ENCODE measurements around the gene PRR3. TPM values are rescaled to one million over a fixed set of nuclear protein-coding genes. Genes with fewer than 3 reads are reported as not detected.
A peak's percentile ranks its signal among the peaks of the same experiment; 100 is the strongest.

PRR3 gene
- total and polyA plus RNA-seq, 2 of the 13 experiments (the other 11 are each of a cell fraction or from before 2014, with no cell fraction given): 14.6 to 21.2 TPM

DNA sequence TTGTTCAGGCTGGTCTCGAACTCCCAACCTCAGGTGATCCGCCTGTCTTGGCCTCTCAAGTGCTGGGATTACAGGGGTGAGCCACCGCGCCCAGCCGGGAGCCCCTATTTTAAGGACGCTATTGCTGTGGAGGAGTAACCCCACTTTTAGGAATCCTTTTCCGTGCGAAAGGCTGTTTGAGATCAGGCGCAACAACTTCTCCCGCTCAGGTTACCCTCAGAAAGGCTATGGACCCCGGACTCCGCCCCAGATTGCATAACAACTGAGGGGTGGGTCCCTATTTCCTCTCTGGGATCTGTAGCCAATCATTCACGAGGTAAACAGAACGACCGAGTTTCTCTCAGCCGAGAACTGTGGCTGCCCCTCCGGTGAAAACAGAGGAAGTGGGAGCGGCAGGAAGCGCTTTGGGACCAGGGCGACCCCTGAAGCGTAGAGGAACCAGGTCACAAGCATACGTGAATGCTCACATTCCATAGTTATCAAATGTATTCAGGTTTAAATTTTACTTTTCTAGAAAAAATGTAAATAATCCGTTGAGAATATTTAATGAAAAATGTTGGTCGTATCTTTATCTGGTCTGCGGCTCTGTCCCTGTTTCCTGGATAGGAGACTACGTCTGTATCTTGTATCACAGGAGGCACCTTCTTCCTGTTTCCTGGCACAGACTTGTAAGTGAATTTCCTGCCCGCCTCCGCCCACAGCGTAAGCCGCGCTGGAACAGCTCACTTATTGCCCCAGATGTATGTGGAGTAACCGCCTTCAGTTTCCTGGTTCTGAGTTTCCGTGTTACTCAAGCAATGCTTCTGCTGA lies 40.9 kb upstream of the PRR3 start (continued):
- TF ChIP-seq, protein P1, sequence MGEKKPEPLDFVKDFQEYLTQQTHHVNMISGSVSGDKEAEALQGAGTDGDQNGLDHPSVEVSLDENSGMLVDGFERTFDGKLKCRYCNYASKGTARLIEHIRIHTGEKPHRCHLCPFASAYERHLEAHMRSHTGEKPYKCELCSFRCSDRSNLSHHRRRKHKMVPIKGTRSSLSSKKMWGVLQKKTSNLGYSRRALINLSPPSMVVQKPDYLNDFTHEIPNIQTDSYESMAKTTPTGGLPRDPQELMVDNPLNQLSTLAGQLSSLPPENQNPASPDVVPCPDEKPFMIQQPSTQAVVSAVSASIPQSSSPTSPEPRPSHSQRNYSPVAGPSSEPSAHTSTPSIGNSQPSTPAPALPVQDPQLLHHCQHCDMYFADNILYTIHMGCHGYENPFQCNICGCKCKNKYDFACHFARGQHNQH (CRISPR knock-in tag; IDR thresholded peaks at IDR 0.05): peak; percentile 96
- TF ChIP-seq ZKSCAN5 (CRISPR knock-in tag; IDR thresholded peaks at IDR 0.05) (no peak), ZNF337 (CRISPR knock-in tag; IDR thresholded peaks at IDR 0.05; ENCODE audit: borderline replicate concordance, low read depth) (0 out of 2 replicates have a peak, but pooled peaks have one; percentile 32), RARG (CRISPR knock-in tag; IDR thresholded peaks at IDR 0.05; ENCODE audit: low read depth) (no peak), SNRNP70 (IDR thresholded peaks at IDR 0.05; ENCODE audit: low read depth, low read length) (no peak), ZFP62 (CRISPR knock-in tag; IDR thresholded peaks at IDR 0.05) (0 out of 2 replicates have a peak, but pooled peaks have one; percentile 17), KAT7 (CRISPR knock-in tag; IDR thresholded peaks at IDR 0.05; ENCODE audit: borderline replicate concordance) (peak; percentile 60; the same call in 1 of the 2 replicates), ZMYM2 (CRISPR knock-in tag; IDR thresholded peaks at IDR 0.05) (peak; percentile 87), MXD4 (CRISPR knock-in tag; IDR thresholded peaks at IDR 0.05) (0 out of 2 replicates have a peak, but pooled peaks have one; percentile 30), ZNF749 (CRISPR knock-in tag; IDR thresholded peaks at IDR 0.05; ENCODE audit: borderline replicate concordance) (no peak; the same call in 1 of the 2 replicates), ATM (IDR thresholded peaks at IDR 0.05; ENCODE audit: borderline replicate concordance) (no peak), HDAC1 (CRISPR knock-in tag; IDR thresholded peaks at IDR 0.05) (peak; percentile 77), SPEN (CRISPR knock-in tag; IDR thresholded peaks at IDR 0.05; ENCODE audit: low read depth) (no peak; the same call in 1 of the 2 replicates), ZNF563 (CRISPR knock-in tag; IDR thresholded peaks at IDR 0.05) (peak; percentile 51), TOE1 (CRISPR knock-in tag; IDR thresholded peaks at IDR 0.05) (no peak), ZNF550 (CRISPR knock-in tag; IDR thresholded peaks at IDR 0.05; ENCODE audit: borderline replicate concordance) (no peak), SMYD3 (CRISPR knock-in tag; IDR thresholded peaks at IDR 0.05) (no peak), ARNT (IDR thresholded peaks at IDR 0.05) (no peak), NBN (conservative IDR thresholded peaks at IDR 0.05) (no peak), PRPF4 (IDR thresholded peaks at IDR 0.05; ENCODE audit: low read depth, low read length, poor library complexity, severe bottlenecking) (peak; percentile 46), ZNF577 (CRISPR knock-in tag; IDR thresholded peaks at IDR 0.05; ENCODE audit: borderline replicate concordance, low read depth) (no peak), ZNF484 (CRISPR knock-in tag; IDR thresholded peaks at IDR 0.05; ENCODE audit: borderline replicate concordance, low read depth) (no peak), ZNF720 (CRISPR knock-in tag; IDR thresholded peaks at IDR 0.05) (no peak)
- TF ChIP-seq, protein P2, sequence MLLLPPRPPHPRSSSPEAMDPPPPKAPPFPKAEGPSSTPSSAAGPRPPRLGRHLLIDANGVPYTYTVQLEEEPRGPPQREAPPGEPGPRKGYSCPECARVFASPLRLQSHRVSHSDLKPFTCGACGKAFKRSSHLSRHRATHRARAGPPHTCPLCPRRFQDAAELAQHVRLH (CRISPR knock-in tag; IDR thresholded peaks at IDR 0.05; ENCODE audit: borderline replicate concordance, low read depth): peak; percentile 95; the same call in 1 of the 2 replicates
- TF ChIP-seq, protein P3, sequence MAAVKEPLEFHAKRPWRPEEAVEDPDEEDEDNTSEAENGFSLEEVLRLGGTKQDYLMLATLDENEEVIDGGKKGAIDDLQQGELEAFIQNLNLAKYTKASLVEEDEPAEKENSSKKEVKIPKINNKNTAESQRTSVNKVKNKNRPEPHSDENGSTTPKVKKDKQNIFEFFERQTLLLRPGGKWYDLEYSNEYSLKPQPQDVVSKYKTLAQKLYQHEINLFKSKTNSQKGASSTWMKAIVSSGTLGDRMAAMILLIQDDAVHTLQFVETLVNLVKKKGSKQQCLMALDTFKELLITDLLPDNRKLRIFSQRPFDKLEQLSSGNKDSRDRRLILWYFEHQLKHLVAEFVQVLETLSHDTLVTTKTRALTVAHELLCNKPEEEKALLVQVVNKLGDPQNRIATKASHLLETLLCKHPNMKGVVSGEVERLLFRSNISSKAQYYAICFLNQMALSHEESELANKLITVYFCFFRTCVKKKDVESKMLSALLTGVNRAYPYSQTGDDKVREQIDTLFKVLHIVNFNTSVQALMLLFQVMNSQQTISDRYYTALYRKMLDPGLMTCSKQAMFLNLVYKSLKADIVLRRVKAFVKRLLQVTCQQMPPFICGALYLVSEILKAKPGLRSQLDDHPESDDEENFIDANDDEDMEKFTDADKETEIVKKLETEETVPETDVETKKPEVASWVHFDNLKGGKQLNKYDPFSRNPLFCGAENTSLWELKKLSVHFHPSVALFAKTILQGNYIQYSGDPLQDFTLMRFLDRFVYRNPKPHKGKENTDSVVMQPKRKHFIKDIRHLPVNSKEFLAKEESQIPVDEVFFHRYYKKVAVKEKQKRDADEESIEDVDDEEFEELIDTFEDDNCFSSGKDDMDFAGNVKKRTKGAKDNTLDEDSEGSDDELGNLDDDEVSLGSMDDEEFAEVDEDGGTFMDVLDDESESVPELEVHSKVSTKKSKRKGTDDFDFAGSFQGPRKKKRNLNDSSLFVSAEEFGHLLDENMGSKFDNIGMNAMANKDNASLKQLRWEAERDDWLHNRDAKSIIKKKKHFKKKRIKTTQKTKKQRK (IDR thresholded peaks at IDR 0.05; ENCODE audit: low read length): no peak
- TF ChIP-seq, protein P4, sequence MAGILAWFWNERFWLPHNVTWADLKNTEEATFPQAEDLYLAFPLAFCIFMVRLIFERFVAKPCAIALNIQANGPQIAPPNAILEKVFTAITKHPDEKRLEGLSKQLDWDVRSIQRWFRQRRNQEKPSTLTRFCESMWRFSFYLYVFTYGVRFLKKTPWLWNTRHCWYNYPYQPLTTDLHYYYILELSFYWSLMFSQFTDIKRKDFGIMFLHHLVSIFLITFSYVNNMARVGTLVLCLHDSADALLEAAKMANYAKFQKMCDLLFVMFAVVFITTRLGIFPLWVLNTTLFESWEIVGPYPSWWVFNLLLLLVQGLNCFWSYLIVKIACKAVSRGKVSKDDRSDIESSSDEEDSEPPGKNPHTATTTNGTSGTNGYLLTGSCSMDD (CRISPR knock-in tag; IDR thresholded peaks at IDR 0.05): no peak
